ENCODE data around the gene CDK4.

Gene CDK4

DNA sequence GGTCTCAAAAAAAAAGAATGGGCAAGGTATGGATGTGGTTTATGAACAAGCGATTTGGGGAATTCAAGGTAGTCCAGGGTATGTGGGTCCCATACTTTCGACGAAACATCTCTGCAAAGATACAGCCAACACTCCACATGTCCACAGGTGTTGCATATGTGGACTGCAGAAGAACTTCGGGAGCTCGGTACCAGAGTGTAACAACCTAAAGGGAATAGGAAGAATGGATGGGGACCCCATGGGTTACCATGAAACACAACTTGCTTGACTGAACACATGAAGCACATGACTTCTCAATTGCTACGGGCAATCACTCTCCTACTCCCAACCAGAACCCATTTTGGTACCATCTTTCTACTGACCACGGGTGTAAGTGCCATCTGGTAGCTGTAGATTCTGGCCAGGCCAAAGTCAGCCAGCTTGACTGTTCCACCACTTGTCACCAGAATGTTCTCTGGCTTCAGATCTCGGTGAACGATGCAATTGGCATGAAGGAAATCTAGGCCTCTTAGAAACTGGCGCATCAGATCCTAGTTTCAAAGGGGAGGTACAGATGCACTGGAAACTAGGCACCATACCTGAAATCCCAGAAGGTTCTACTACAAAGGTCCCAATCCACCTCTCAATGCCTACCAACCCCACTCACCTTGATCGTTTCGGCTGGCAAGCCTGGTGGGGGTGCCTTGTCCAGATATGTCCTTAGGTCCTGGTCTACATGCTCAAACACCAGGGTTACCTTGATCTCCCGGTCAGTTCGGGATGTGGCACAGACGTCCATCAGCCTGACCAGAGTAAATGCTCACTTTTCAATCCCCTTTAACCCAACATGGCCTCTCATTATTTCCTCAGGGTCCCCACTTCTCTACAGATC lies 1.3 kb downstream of the CDK4 start:
- no peak for DNase-seq (ENCODE audit: low spot score)
- Histone ChIP-seq H3K4me3 (peak overlapping the region; percentile 80), H3K27ac (peak overlapping the region; percentile 91)
- TF ChIP-seq, protein P1, sequence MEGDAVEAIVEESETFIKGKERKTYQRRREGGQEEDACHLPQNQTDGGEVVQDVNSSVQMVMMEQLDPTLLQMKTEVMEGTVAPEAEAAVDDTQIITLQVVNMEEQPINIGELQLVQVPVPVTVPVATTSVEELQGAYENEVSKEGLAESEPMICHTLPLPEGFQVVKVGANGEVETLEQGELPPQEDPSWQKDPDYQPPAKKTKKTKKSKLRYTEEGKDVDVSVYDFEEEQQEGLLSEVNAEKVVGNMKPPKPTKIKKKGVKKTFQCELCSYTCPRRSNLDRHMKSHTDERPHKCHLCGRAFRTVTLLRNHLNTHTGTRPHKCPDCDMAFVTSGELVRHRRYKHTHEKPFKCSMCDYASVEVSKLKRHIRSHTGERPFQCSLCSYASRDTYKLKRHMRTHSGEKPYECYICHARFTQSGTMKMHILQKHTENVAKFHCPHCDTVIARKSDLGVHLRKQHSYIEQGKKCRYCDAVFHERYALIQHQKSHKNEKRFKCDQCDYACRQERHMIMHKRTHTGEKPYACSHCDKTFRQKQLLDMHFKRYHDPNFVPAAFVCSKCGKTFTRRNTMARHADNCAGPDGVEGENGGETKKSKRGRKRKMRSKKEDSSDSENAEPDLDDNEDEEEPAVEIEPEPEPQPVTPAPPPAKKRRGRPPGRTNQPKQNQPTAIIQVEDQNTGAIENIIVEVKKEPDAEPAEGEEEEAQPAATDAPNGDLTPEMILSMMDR (IDR thresholded peaks at IDR 0.05): no peak

DNA sequence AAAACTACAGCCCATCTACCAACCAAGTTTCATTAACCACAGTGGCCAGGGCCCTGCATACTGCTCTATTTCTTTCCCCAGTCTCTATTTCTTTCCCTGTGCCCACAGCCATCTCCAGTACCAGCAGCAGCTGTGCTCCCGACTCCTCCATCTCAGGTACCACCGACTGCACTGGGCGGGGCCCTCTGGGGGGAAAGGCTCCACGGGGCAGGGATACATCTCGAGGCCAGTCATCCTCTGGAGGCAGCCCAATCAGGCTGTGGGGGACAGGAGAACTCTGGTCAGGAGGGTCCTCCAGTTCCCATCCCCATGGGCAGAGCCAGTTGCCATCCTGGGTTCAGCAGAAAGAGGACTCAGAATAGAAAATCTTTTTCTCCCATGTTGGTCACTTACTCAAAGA lies 3.0 kb downstream of the CDK4 start:
- Histone ChIP-seq H3K27ac (no peak overlapping the region), H3K4me3 (no peak overlapping the region)
- TF ChIP-seq, protein P1 (IDR thresholded peaks at IDR 0.05): no peak
- DNase-seq (ENCODE audit: low spot score): no peak

DNA sequence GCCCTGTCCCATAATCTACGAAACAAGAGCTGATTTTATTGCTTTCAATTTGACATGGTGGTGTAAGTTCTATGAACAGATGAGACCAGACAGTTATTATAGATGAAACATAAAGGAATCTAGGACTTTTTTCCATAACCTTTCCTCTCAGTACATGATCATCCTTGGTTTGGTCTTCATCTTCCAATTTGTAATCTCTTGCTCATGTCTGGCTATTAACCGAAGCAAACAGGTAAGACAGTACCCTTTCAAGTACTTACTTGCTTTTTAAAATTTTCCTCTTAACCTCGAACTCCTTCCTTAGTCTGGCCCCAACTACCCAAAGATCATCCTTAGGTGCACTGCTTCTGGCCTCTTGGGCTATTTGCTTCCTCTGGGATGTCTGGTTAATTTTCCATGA lies 6.1 kb downstream of the CDK4 start:
- no peak overlapping the region for H3K27ac ChIP-seq
- peak overlapping the region; percentile 98 for H3K4me3 ChIP-seq
- TF ChIP-seq, protein P1 (IDR thresholded peaks at IDR 0.05): no peak
- no peak for DNase-seq (ENCODE audit: low spot score)

DNA sequence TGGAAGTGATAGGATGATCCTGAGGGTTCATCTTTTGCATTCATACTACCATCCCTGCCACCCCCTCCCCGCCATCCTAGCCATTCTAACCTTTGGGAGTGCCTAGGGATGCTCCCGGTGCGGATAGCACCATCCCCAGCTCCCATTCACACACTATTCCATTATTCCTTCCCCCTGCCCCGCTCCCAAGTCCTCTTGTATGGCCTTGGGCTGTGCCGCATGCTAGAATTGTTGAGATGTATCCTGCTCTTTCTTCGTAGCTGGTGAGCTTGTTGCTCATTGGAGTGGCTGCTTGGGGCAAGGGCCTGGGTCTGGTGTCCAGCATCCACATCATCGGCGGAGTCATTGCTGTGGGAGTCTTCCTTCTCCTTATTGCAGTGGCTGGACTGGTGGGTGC lies 6.6 kb downstream of the CDK4 start:
- H3K27ac ChIP-seq: peak overlapping the region; percentile 98 to 99
- TF ChIP-seq, protein P1 (IDR thresholded peaks at IDR 0.05): no peak
- no peak for DNase-seq (ENCODE audit: low spot score)
- H3K4me3 ChIP-seq: peak overlapping the region; percentile 98

DNA sequence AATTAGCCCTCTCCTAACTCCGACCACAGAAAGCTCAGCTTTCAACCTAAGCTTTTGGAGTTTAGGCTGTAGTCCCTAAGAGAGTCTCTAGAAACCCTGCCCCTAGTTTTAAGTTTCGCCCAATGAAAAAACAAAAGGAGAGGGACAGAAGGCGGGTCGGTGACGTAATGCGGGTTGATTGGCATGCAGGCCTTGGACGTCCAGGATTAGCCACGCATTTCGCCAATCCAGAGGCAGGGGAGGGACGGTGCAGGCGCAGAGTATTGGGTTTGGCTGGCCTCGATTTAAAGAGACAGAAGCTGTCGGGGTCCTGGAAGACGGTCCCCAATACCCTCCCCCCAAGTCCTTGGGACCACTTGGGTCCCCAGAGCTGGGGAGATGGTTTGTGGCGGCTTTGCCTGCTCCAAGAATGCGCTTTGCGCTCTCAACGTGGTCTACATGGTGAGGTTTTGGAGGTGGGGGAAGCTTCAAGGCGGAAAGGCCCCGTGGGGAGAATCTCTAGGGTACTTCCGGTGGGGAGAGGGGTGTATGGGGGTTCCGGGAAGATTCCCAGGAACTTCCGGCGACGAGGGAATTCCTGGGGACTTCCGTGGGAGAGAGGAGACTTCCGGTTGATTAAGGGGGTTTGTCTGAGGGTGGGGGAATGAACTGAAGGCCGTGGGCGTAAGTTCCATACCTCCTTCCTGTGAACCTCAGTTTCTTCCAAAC lies 7.2 kb downstream of the CDK4 start, which contains the start of gene TSPAN31:
TSS of gene TSPAN31 (plus strand) at position 263 of the 708 bp plus-strand sequence. CDS start at position 379, 116 bp downstream.
- TF ChIP-seq, protein P1 (IDR thresholded peaks at IDR 0.05): no peak
- peak; percentile 98 for DNase-seq (ENCODE audit: low spot score)
- H3K27ac ChIP-seq: peak within 1 kb of the TSS; percentile 98 to 99
- H3K4me3 ChIP-seq: peak within 1 kb of the TSS; percentile 98

DNA sequence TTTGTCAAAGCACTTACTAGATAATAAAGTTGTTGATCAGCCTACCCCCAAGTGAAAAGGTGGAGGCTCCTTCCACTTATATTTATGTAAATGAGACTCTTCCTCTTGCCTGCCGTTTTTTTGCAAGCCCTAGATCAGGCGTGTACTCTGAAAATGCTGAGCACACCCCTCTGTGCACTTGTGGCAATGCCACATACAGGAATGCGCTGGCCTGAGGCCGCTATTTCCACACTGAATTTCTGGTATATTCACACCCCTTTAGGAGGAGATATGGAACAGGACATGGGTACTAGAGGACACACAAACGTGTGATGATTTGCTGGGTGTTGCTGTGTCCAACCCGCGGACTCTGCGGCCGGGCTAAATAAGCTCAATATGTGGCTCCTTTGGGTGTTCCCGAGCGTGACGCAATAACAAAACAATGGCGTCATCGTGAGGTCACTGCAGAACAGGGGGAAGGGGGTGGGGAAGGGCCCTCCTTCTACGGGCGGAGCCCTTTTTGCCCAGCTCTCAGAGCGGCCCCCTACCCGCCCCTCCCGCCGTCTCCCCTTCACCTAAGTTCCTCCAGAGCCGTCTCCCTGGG lies 7.8 kb downstream of the CDK4 start:
- DNase-seq (ENCODE audit: low spot score): peak; percentile 93
- peak overlapping the region; percentile 98 to 99 for H3K27ac ChIP-seq
- TF ChIP-seq, protein P1 (IDR thresholded peaks at IDR 0.05): no peak
- peak overlapping the region; percentile 98 for H3K4me3 ChIP-seq

Data from coronary artery (tissue), 2 donors.